ENCODE results near the gene ERVFRD-1.

The ERVFRD-1 gene

DNA sequence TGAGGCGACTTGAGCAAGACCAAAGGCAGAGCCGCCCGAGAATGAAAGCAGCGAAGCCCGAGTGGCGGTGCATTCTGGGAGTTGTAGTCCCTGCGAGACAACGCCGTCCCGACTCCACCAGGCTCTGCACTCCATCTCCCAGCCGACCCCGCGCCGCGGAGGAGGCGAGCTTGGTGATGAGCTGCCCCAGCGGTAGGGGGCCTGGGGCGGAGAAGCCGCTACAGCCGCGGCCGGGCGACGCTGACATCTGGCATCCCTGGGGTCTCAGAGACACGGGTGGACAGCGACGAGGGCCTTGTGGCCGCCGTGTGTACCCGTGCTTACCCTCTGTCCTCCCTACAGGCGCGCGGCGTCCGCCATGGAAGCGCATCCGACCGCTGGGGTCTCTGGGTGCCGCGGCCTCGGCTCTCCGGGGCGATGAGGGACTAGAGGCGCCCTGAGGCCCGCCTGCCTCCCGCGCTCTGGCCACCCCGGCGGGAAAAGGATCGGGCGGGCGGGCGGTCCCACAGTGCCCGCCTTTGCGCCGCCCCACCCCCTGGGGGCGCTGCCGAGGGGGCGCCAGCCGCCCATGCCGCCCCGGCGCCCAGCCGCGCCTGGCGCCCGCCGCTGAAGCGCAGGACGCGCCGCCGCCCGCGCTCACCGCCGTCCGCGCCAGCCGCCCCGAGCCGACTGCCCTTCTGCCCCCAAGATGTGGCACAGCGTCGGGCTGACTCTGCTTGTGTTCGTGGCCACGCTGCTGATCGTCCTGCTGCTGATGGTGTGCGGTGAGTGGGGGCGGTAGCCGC is 17.7 kb downstream of the ERVFRD-1 start, which contains the start of gene SMIM13 (continued):
- TF ChIP-seq, protein P1, sequence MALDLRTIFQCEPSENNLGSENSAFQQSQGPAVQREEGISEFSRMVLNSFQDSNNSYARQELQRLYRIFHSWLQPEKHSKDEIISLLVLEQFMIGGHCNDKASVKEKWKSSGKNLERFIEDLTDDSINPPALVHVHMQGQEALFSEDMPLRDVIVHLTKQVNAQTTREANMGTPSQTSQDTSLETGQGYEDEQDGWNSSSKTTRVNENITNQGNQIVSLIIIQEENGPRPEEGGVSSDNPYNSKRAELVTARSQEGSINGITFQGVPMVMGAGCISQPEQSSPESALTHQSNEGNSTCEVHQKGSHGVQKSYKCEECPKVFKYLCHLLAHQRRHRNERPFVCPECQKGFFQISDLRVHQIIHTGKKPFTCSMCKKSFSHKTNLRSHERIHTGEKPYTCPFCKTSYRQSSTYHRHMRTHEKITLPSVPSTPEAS (tag by site-specific recombination; IDR thresholded peaks at IDR 0.05), result 0 out of 2 replicates have a peak, but pooled peaks have one; percentile 11
- no peak for TF ChIP-seq ZNF292 (tag by site-specific recombination; IDR thresholded peaks at IDR 0.05; ENCODE audit: borderline replicate concordance, low read depth)
- TF ChIP-seq, protein P2, sequence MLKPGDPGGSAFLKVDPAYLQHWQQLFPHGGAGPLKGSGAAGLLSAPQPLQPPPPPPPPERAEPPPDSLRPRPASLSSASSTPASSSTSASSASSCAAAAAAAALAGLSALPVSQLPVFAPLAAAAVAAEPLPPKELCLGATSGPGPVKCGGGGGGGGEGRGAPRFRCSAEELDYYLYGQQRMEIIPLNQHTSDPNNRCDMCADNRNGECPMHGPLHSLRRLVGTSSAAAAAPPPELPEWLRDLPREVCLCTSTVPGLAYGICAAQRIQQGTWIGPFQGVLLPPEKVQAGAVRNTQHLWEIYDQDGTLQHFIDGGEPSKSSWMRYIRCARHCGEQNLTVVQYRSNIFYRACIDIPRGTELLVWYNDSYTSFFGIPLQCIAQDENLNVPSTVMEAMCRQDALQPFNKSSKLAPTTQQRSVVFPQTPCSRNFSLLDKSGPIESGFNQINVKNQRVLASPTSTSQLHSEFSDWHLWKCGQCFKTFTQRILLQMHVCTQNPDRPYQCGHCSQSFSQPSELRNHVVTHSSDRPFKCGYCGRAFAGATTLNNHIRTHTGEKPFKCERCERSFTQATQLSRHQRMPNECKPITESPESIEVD (tag by site-specific recombination; IDR thresholded peaks at IDR 0.05), result no peak
- TF ChIP-seq ZNF626 (tag by site-specific recombination; IDR thresholded peaks at IDR 0.05), result peak; percentile 67; the same call in 1 of the 2 replicates
- TF ChIP-seq, protein P3, sequence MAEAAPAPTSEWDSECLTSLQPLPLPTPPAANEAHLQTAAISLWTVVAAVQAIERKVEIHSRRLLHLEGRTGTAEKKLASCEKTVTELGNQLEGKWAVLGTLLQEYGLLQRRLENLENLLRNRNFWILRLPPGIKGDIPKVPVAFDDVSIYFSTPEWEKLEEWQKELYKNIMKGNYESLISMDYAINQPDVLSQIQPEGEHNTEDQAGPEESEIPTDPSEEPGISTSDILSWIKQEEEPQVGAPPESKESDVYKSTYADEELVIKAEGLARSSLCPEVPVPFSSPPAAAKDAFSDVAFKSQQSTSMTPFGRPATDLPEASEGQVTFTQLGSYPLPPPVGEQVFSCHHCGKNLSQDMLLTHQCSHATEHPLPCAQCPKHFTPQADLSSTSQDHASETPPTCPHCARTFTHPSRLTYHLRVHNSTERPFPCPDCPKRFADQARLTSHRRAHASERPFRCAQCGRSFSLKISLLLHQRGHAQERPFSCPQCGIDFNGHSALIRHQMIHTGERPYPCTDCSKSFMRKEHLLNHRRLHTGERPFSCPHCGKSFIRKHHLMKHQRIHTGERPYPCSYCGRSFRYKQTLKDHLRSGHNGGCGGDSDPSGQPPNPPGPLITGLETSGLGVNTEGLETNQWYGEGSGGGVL (tag by site-specific recombination; IDR thresholded peaks at IDR 0.05), result peak; percentile 63; the same call in 1 of the 2 replicates
- TF ChIP-seq, protein P4, sequence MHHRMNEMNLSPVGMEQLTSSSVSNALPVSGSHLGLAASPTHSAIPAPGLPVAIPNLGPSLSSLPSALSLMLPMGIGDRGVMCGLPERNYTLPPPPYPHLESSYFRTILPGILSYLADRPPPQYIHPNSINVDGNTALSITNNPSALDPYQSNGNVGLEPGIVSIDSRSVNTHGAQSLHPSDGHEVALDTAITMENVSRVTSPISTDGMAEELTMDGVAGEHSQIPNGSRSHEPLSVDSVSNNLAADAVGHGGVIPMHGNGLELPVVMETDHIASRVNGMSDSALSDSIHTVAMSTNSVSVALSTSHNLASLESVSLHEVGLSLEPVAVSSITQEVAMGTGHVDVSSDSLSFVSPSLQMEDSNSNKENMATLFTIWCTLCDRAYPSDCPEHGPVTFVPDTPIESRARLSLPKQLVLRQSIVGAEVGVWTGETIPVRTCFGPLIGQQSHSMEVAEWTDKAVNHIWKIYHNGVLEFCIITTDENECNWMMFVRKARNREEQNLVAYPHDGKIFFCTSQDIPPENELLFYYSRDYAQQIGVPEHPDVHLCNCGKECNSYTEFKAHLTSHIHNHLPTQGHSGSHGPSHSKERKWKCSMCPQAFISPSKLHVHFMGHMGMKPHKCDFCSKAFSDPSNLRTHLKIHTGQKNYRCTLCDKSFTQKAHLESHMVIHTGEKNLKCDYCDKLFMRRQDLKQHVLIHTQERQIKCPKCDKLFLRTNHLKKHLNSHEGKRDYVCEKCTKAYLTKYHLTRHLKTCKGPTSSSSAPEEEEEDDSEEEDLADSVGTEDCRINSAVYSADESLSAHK (tag by site-specific recombination; IDR thresholded peaks at IDR 0.05), result peak; percentile 57
- no peak for TF ChIP-seq ZNF114 (tag by site-specific recombination; IDR thresholded peaks at IDR 0.05)
- no peak for TF ChIP-seq ZNF10 (tag by site-specific recombination; IDR thresholded peaks at IDR 0.05)
- TF ChIP-seq ZNF121 (tag by site-specific recombination; IDR thresholded peaks at IDR 0.05), result no peak
- no peak for TF ChIP-seq ZNF157 (tag by site-specific recombination; IDR thresholded peaks at IDR 0.05)
- TF ChIP-seq MZF1 (tag by site-specific recombination; IDR thresholded peaks at IDR 0.05; ENCODE audit: borderline replicate concordance), result 0 out of 2 replicates have a peak, but pooled peaks have one; percentile 43
- TF ChIP-seq, protein P5, sequence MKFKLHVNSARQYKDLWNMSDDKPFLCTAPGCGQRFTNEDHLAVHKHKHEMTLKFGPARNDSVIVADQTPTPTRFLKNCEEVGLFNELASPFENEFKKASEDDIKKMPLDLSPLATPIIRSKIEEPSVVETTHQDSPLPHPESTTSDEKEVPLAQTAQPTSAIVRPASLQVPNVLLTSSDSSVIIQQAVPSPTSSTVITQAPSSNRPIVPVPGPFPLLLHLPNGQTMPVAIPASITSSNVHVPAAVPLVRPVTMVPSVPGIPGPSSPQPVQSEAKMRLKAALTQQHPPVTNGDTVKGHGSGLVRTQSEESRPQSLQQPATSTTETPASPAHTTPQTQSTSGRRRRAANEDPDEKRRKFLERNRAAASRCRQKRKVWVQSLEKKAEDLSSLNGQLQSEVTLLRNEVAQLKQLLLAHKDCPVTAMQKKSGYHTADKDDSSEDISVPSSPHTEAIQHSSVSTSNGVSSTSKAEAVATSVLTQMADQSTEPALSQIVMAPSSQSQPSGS (tag by site-specific recombination; IDR thresholded peaks at IDR 0.05; ENCODE audit: low read depth), result no peak
- TF ChIP-seq, protein P6, sequence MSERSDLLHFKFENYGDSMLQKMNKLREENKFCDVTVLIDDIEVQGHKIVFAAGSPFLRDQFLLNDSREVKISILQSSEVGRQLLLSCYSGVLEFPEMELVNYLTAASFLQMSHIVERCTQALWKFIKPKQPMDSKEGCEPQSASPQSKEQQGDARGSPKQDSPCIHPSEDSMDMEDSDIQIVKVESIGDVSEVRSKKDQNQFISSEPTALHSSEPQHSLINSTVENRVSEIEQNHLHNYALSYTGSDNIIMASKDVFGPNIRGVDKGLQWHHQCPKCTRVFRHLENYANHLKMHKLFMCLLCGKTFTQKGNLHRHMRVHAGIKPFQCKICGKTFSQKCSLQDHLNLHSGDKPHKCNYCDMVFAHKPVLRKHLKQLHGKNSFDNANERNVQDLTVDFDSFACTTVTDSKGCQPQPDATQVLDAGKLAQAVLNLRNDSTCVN (tag by site-specific recombination; optimal IDR thresholded peaks at IDR 0.05), result peak; percentile 92
- peak; percentile 60 for TF ChIP-seq SP2 (tag by site-specific recombination; IDR thresholded peaks at IDR 0.05)
- TF ChIP-seq ZNF501 (tag by site-specific recombination; IDR thresholded peaks at IDR 0.05), result peak; percentile 95
- peak; percentile 65; the same call in 1 of the 2 replicates for TF ChIP-seq ZSCAN16 (tag by site-specific recombination; IDR thresholded peaks at IDR 0.05)
- no peak for TF ChIP-seq ZNF426 (tag by site-specific recombination; IDR thresholded peaks at IDR 0.05)
- TF ChIP-seq SP7 (tag by site-specific recombination; IDR thresholded peaks at IDR 0.05), result peak; percentile 91
- peak; percentile 87 for TF ChIP-seq ZNF600 (tag by site-specific recombination; IDR thresholded peaks at IDR 0.05)
- no peak for TF ChIP-seq ZNF654 (tag by site-specific recombination; IDR thresholded peaks at IDR 0.05; ENCODE audit: low read depth)
- TF ChIP-seq, protein P7, sequence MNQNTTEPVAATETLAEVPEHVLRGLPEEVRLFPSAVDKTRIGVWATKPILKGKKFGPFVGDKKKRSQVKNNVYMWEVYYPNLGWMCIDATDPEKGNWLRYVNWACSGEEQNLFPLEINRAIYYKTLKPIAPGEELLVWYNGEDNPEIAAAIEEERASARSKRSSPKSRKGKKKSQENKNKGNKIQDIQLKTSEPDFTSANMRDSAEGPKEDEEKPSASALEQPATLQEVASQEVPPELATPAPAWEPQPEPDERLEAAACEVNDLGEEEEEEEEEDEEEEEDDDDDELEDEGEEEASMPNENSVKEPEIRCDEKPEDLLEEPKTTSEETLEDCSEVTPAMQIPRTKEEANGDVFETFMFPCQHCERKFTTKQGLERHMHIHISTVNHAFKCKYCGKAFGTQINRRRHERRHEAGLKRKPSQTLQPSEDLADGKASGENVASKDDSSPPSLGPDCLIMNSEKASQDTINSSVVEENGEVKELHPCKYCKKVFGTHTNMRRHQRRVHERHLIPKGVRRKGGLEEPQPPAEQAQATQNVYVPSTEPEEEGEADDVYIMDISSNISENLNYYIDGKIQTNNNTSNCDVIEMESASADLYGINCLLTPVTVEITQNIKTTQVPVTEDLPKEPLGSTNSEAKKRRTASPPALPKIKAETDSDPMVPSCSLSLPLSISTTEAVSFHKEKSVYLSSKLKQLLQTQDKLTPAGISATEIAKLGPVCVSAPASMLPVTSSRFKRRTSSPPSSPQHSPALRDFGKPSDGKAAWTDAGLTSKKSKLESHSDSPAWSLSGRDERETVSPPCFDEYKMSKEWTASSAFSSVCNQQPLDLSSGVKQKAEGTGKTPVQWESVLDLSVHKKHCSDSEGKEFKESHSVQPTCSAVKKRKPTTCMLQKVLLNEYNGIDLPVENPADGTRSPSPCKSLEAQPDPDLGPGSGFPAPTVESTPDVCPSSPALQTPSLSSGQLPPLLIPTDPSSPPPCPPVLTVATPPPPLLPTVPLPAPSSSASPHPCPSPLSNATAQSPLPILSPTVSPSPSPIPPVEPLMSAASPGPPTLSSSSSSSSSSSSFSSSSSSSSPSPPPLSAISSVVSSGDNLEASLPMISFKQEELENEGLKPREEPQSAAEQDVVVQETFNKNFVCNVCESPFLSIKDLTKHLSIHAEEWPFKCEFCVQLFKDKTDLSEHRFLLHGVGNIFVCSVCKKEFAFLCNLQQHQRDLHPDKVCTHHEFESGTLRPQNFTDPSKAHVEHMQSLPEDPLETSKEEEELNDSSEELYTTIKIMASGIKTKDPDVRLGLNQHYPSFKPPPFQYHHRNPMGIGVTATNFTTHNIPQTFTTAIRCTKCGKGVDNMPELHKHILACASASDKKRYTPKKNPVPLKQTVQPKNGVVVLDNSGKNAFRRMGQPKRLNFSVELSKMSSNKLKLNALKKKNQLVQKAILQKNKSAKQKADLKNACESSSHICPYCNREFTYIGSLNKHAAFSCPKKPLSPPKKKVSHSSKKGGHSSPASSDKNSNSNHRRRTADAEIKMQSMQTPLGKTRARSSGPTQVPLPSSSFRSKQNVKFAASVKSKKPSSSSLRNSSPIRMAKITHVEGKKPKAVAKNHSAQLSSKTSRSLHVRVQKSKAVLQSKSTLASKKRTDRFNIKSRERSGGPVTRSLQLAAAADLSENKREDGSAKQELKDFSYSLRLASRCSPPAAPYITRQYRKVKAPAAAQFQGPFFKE (tag by site-specific recombination; IDR thresholded peaks at IDR 0.05; ENCODE audit: borderline replicate concordance), result no peak
